ENCODE data around the gene RNF212B. TPM values are rescaled to one million over a fixed set of nuclear protein-coding genes. Genes with fewer than 3 reads are reported as not detected.

The RNF212B gene
- total RNA-seq, 1 donor from 2014 or later, result not detected

GRCh38 chr14:23285530-23286019, 47.8 kb downstream of the RNF212B start:
- Mint-ChIP-seq H3K4me1 (peaks cover 42% of the 10 kb centered on the region), H3K36me3 (ENCODE audit: low read depth) (no peaks in the 10 kb centered on the region), H3K9me3 (no peaks in the 10 kb centered on the region), H3K27ac (ENCODE audit: unreplicated experiment) (peak overlapping the region; percentile 44), H3K4me3 (peak overlapping the region; percentile 95), H3K27me3 (ENCODE audit: low read depth) (peaks cover 6% of the 10 kb centered on the region)
- no peak for DNase-seq (ENCODE audit: low read depth, low spot score)
- TF ChIP-seq CTCF (conservative IDR thresholded peaks at IDR 0.05), result no peak

GRCh38 chr14:23286020-23286901, 48.5 kb downstream of the RNF212B start, which contains the start of gene HOMEZ:
Gene HOMEZ (minus strand): TSS chr14:23286132. CDS start chr14:23285952, 180 bp downstream.
- no peaks in the 10 kb centered on the region for H3K9me3 Mint-ChIP-seq
- peak within 1 kb of the TSS; percentile 99 for H3K27ac Mint-ChIP-seq (ENCODE audit: unreplicated experiment)
- H3K36me3 Mint-ChIP-seq (ENCODE audit: low read depth), result no peaks in the 10 kb centered on the region
- H3K27me3 Mint-ChIP-seq (ENCODE audit: low read depth), result peaks cover 7% of the 10 kb centered on the region
- DNase-seq (ENCODE audit: low read depth, low spot score), result peak; percentile 95
- H3K4me1 Mint-ChIP-seq, result peaks cover 37% of the 10 kb centered on the region
- TF ChIP-seq CTCF (conservative IDR thresholded peaks at IDR 0.05), result no peak
- peak within 1 kb of the TSS; percentile 95 for H3K4me3 Mint-ChIP-seq

DNA sequence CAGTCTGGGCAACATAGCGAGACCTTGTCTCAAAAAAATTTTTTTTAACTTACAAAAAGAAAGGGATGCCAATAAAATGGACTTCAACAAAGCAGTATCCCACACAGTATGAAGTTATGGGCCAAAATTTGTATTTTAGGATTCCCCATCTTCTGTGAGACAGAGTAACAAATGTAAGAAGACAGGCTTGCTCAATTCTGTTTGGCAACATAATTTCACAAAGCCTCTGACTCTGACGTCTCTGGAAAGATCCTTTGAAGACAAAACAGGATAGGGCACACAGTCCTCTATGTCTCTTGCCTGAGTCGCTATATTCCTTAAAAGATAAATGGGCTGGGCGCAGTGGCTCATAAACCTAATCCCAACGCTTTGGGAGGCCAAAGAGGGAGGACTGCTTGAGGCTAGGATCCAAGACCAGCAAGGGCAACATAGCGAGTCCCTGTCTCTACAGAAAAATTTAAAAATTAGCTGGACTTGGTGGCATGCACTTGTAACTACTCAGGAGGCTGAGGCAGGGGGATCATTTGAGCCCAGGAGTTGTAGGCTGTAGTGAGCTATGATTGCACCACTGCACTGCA, 49.3 kb downstream of the RNF212B start:
- Mint-ChIP-seq H3K36me3 (ENCODE audit: low read depth) (no peaks in the 10 kb centered on the region), H3K4me1 (peaks cover 36% of the 10 kb centered on the region), H3K27ac (ENCODE audit: unreplicated experiment) (peak overlapping the region; percentile 99), H3K4me3 (peak overlapping the region; percentile 95), H3K9me3 (no peaks in the 10 kb centered on the region), H3K27me3 (ENCODE audit: low read depth) (peaks cover 11% of the 10 kb centered on the region)
- no peak for DNase-seq (ENCODE audit: low read depth, low spot score)
- no peak for TF ChIP-seq CTCF (conservative IDR thresholded peaks at IDR 0.05)

DNA sequence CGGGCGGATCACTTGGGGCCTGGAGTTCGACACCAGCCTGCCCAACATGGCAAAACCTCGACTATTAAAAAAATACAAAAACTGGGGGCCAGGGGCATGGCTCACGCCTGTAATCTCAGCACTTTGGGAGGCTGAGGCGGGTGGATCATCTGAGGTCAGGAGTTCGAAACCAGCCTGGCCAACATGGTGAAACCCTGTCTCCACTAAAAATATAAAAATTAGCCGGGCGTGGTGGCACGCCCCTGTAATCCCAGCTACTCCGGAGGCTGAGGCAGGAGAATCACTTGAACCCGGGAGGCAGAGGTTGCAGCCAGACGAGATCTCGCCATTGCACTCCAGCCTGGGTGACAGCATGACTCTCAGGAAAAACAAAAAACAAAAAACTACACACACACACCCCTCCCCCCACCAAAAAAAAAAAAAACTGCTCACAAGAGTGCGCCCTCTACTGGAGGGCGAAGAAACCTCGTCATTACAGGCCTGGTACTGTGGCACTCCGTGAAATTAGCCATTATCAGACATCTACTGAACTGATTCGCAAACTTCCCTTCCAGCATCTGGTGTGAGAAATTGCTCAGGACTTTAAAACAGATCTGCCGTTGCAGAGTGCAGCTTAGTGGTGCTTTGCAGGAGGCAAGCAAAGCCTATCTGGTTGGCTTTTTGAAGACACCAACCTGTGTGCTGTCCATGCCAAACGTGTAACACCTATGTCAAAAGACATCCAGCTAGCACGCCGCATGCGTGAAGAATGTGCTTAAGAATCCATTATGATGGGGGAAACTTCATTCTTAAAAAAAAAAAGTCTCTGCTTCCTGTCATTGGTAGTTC, 57.2 kb downstream of the RNF212B start:
- H3K36me3 Mint-ChIP-seq (ENCODE audit: low read depth), result no peaks in the 10 kb centered on the region
- DNase-seq (ENCODE audit: low read depth, low spot score), result peak; percentile 49
- peak; percentile 86 for TF ChIP-seq CTCF (conservative IDR thresholded peaks at IDR 0.05)
- H3K9me3 Mint-ChIP-seq, result no peaks in the 10 kb centered on the region
- H3K4me1 Mint-ChIP-seq, result peaks cover 29% of the 10 kb centered on the region
- peaks cover 16% of the 10 kb centered on the region for H3K27me3 Mint-ChIP-seq (ENCODE audit: low read depth)
- peak overlapping the region; percentile 3 for H3K4me3 Mint-ChIP-seq
- no peak overlapping the region for H3K27ac Mint-ChIP-seq (ENCODE audit: unreplicated experiment)
